ACC112 (cell line): ENCODE results near the gene CCDC9B.

ENCODE experiments used
- H2AFZ ChIP-seq: fragments of 200-600 bp; sonication (generic); one replicate; pipeline ENCODE4 v1.6.0; 2017; ENCODE audit warnings: antibody characterized with exemption, low read length; ENCODE audit not compliant: unreplicated experiment
- H3K27ac ChIP-seq: fragments of 200-600 bp; sonication (generic); 2 replicates; pipeline ENCODE4 v1.5.1; 2014; ENCODE audit warnings: low read depth, mild to moderate bottlenecking, antibody characterized with exemption, low read length, moderate library complexity
- H3K27me3 ChIP-seq: fragments of 200-600 bp; sonication (generic); 2 replicates; pipeline ENCODE4 v1.6.1; 2014; ENCODE audit warnings: mild to moderate bottlenecking, antibody characterized with exemption, low read length, moderate library complexity, mixed read lengths; ENCODE audit not compliant: insufficient read depth
- H3K36me3 ChIP-seq: fragments of 200-600 bp; sonication (generic); 2 replicates; pipeline ENCODE4 v1.6.1; 2016; ENCODE audit warnings: mild to moderate bottlenecking, antibody characterized with exemption, low read length, moderate library complexity, mixed read lengths; ENCODE audit not compliant: insufficient read depth
- H3K4me1 ChIP-seq: fragments of 200-600 bp; sonication (generic); one replicate; pipeline ENCODE4 v1.6.1; 2016; ENCODE audit warnings: low read length, mixed read lengths; ENCODE audit not compliant: insufficient read depth, unreplicated experiment, control insufficient read depth
- H3K4me3 ChIP-seq: fragments of 200-600 bp; sonication (generic); 2 replicates; pipeline ENCODE4 v1.5.1; 2014; ENCODE audit warnings: mild to moderate bottlenecking, low read depth, low read length
- H3K79me2 ChIP-seq: fragments of 200-600 bp; sonication (generic); one replicate; pipeline ENCODE4 v1.6.0; 2016; ENCODE audit warnings: low read length; ENCODE audit not compliant: control insufficient read depth, unreplicated experiment, insufficient read depth

The CCDC9B gene

GRCh38 chr15:40352281-40352901 is 11.7 kb upstream of the CCDC9B start:
- Histone ChIP-seq H3K27ac (no peak overlapping the region), H3K4me1 (no peaks in the 10 kb centered on the region), H2AFZ (no peak overlapping the region), H3K79me2 (no peaks in the 10 kb centered on the region), H3K4me3 (no peak overlapping the region), H3K36me3 (no peaks in the 10 kb centered on the region), H3K27me3 (no peaks in the 10 kb centered on the region)

DNA sequence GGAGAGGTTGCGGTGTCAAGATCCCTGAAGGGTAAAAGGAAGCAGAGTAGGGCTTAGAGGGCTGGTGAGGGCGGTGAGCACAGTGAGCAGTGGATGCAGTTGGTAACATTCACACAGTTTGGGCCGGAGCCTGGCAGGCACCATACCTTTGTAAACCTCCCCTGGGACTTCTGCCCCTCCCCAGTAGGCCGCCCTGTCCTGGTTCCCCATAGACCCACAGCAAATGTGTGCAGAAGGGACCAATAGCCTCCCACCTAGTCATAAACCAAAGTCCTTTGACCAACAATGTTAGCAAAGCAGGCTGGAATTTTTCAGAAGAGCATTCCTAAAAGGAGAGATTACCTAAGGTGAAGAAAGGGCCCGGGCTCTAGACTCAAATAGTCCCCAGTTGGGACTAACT is 8.4 kb upstream of the CCDC9B start:
- Histone ChIP-seq H3K79me2 (no peaks in the 10 kb centered on the region), H3K36me3 (no peaks in the 10 kb centered on the region), H2AFZ (no peak overlapping the region), H3K4me3 (no peak overlapping the region), H3K27ac (no peak overlapping the region), H3K27me3 (no peaks in the 10 kb centered on the region), H3K4me1 (peaks cover 9% of the 10 kb centered on the region)

GRCh38 chr15:40348474-40348870 is 7.7 kb upstream of the CCDC9B start:
- Histone ChIP-seq H3K4me3 (no peak overlapping the region), H3K27ac (no peak overlapping the region), H2AFZ (no peak overlapping the region), H3K36me3 (no peaks in the 10 kb centered on the region), H3K4me1 (peaks cover 16% of the 10 kb centered on the region), H3K79me2 (no peaks in the 10 kb centered on the region), H3K27me3 (no peaks in the 10 kb centered on the region)

- Histone ChIP-seq H3K79me2 (no peaks in the 10 kb centered on the region), H3K36me3 (no peaks in the 10 kb centered on the region), H3K27me3 (no peaks in the 10 kb centered on the region), H3K4me1 (peaks cover 22% of the 10 kb centered on the region), H3K27ac (no peak overlapping the region), H2AFZ (no peak overlapping the region), H3K4me3 (no peak overlapping the region)
Measured at GRCh38 chr15:40347559-40348473, 7.1 kb upstream of the CCDC9B start.

DNA sequence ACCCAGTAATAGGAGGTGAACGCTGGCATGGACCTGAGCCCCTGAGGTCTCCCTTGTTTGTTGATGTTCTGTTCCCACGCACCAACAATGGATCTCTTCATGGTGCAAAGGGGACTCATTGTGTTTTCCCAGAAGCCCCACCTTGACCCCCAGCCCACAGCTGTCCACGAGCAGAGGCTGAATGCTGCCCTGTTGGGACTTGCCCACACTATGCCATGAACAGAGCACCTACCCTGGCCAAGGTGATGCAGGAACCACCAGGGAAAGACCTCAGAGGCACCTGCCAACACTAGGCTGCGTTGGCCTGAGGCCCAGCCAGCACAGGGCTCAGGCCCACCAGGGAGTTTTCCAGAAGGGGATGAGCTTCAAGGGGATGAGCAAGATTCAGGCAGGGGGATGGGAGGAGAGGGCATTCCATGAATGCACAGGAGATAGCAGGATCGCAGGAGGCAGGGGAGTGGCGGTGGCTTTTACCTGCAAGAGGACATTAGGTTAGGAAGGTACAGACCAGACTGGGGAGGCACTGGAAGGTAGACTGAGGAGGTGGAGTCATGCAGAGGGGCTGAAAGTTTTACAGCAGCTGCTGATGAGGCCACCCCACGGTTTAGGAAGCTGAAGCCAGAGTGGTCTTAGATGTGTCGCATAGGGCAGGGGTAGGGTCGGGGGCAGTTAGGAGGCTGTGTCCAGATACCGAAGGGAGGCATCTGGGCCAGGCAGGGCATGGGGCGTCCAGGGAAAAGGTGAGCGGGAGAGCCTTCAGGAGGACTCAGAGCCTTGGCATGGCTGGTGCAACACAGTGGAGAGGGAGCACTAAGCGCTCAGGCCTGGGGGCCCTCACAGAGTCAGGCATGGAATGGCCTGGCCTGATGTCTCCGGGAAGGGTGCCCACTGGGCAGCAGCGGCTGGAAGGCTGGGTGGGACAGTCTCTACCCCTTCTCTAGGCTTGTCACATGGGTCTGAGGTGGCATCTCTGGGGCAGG is 6.1 kb upstream of the CCDC9B start:
- H3K27ac ChIP-seq = no peak overlapping the region
- H3K27me3 ChIP-seq = no peaks in the 10 kb centered on the region
- no peaks in the 10 kb centered on the region for H3K36me3 ChIP-seq
- H2AFZ ChIP-seq = no peak overlapping the region
- H3K4me1 ChIP-seq = peaks cover 30% of the 10 kb centered on the region
- H3K4me3 ChIP-seq = no peak overlapping the region
- no peaks in the 10 kb centered on the region for H3K79me2 ChIP-seq

GRCh38 chr15:40345867-40346578 is 5.3 kb upstream of the CCDC9B start:
- H3K36me3 ChIP-seq = no peaks in the 10 kb centered on the region
- no peaks in the 10 kb centered on the region for H3K27me3 ChIP-seq
- H2AFZ ChIP-seq = no peak overlapping the region
- H3K79me2 ChIP-seq = no peaks in the 10 kb centered on the region
- peaks cover 38% of the 10 kb centered on the region for H3K4me1 ChIP-seq
- no peak overlapping the region for H3K27ac ChIP-seq
- no peak overlapping the region for H3K4me3 ChIP-seq

DNA sequence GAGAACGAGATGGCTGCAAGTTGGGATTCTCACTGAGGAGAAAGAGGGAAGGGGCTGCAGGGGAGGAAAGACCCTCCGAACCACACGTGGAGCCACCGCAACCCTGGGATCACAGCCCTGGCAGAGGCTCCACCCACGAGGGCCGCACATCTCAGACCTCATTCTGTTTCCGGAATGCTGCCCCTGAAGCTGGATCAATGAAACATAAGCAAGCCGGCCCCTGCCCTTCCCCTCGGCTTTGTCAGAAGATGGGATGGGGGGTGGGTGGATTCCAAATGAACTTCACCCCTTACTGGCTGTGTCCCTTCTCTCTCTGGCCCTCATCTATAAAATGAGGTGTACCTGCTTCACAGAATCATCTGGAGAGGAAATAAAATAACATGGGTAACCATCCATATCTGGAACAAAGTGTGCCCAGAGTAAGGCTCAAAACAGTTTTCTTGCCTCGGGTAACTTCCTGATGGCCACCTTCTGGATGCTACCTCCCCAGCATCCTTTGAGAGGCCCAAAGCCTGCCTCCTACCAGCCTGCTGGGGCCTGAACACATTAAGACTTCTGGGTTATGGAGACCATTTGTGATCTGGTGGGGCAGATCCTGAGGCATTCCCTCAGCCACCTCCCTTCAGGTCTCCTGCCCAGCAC is 4.6 kb upstream of the CCDC9B start:
- Histone ChIP-seq H3K4me3 (no peak overlapping the region), H3K4me1 (peaks cover 43% of the 10 kb centered on the region), H3K27me3 (no peaks in the 10 kb centered on the region), H3K27ac (no peak overlapping the region), H3K36me3 (no peaks in the 10 kb centered on the region), H3K79me2 (no peaks in the 10 kb centered on the region), H2AFZ (no peak overlapping the region)

GRCh38 chr15:40344631-40345120 is 3.9 kb upstream of the CCDC9B start:
- peaks cover 6% of the 10 kb centered on the region for H3K79me2 ChIP-seq
- H3K36me3 ChIP-seq = no peaks in the 10 kb centered on the region
- no peak overlapping the region for H3K4me3 ChIP-seq
- H3K4me1 ChIP-seq = peaks cover 49% of the 10 kb centered on the region
- no peaks in the 10 kb centered on the region for H3K27me3 ChIP-seq
- H3K27ac ChIP-seq = peak overlapping the region; percentile 91
- no peak overlapping the region for H2AFZ ChIP-seq

DNA sequence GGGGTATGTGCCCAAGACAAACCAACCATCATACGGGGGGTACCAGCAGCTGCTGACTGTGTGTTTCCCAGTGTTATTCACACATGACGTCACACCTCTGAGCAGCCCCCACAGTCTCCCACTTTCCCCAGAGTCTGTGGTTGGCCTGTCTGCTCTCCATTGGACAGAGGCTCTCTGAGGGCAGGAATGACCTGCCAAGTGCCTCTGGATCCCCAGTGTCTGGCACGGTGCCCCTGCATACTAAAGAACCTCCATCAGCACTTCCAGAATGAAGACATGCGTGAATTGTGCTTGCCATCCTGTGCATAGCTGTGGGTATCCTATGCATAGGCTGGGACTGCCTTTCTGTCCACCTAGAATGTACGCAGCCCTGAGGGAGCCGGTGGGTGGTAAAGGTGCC is 3.5 kb upstream of the CCDC9B start:
- H3K27ac ChIP-seq = peak overlapping the region; percentile 91
- H2AFZ ChIP-seq = no peak overlapping the region
- peaks cover 54% of the 10 kb centered on the region for H3K4me1 ChIP-seq
- H3K4me3 ChIP-seq = no peak overlapping the region
- no peaks in the 10 kb centered on the region for H3K27me3 ChIP-seq
- H3K79me2 ChIP-seq = peaks cover 10% of the 10 kb centered on the region
- no peaks in the 10 kb centered on the region for H3K36me3 ChIP-seq
